GM18507 (cell line): ENCODE measurements around the gene TRIM36.

Source experiments
- DNase-seq: peaks from one replicate; pipeline ENCODE4 v3.0.0; 2011; ENCODE audit warnings: low read depth; ENCODE audit not compliant: insufficient read length; ENCODE audit errors: extremely low spot score
- FAIRE-seq: peaks from 2 replicates; lab custom pipeline; 2011; peaks lifted over from hg19 to GRCh38; lab: Jason Lieb, UNC

TRIM36 gene, protein sequence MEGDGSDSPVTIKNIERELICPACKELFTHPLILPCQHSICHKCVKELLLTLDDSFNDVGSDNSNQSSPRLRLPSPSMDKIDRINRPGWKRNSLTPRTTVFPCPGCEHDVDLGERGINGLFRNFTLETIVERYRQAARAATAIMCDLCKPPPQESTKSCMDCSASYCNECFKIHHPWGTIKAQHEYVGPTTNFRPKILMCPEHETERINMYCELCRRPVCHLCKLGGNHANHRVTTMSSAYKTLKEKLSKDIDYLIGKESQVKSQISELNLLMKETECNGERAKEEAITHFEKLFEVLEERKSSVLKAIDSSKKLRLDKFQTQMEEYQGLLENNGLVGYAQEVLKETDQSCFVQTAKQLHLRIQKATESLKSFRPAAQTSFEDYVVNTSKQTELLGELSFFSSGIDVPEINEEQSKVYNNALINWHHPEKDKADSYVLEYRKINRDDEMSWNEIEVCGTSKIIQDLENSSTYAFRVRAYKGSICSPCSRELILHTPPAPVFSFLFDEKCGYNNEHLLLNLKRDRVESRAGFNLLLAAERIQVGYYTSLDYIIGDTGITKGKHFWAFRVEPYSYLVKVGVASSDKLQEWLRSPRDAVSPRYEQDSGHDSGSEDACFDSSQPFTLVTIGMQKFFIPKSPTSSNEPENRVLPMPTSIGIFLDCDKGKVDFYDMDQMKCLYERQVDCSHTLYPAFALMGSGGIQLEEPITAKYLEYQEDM

GRCh38 chr5:115169487-115170133, at the start of gene TRIM36:
TSS of gene TRIM36 (minus strand) at chr5:115169908. CDS start at chr5:115169634, 274 bp downstream.
- FAIRE-seq (peak; percentile 91), DNase-seq (peak; percentile 70)

DNA sequence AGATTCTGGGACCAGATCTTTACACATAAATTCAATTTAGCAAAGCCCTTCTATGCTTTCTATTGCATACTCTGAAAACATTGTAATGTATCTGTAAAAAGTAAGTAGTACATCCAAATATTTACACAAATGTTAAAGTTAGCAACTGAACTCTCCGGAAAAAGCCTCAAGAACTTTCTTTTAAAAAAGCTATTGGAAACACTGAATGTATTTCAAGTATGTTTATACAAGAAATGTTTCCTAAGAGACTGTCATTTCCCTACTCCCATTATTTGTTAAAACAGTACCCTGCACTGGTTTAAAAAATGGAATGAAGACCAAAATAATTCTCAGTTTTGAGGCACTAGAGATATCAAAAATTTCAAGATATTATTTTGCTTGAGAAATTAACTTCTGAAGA, 44.8 kb upstream of the TRIM36 start:
- DNase-seq = no peak
- no peak for FAIRE-seq

DNA sequence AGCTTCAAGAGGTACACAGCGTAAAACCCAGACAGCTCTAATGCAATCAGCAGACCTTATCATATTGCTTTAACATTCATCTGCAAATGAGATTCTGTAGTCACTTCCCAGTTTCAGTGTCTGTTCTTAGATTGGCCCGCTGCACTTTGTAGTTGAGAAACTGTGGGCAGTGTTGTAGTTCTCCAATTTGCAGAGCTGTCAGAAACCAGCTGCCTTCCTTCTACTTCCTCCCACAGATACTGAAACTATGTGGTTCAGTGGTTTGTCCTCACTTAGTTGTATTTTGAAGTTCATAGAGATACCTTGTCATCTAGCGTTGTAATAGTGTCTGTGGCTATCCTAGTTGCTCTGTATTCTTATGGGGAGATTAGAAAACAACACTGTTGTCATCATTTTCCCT, 39.6 kb upstream of the TRIM36 start:
- DNase-seq = peak; percentile 44
- FAIRE-seq = peak; percentile 99

DNA sequence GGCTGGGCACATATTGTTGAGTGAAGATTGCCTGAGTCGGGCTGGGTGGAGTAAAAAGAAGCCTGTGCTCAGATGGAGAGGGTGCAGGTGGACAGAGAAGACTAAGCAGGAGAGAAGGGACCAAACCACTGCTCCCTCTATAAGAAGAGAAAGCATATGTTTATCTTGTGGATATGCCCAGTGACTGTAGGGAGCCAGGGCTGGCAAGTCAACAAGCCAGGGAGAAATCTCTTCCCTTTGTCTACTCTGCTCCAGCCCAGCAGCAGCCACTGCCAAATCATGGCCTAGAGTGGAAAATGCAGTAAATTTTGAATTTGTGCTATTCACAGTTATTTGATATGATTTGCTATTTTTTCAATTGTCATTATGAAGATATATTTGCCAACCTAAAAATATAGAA, 33.2 kb upstream of the TRIM36 start:
- no peak for FAIRE-seq
- no peak for DNase-seq

DNA sequence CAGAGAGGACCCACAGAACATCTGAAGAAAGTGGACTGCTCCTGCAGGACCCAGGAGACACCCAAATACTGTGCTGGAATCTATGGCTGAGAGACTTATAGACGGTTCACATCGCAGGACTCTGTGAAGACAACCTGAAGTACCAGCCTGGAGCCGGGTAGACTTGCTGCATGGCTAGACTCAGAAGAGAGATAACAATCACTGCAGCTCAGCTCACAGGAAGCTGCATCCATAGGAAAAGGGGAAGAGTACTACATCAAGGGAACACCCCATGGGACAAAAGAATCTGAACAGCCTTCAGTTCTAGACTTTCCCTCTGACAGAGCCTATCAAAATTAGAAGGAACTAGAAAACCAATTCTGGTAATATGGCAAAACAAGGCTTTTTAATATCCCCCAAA, 26.5 kb upstream of the TRIM36 start:
- FAIRE-seq (no peak), DNase-seq (no peak)

GRCh38 chr5:115194676-115195075, 25.0 kb upstream of the TRIM36 start:
- DNase-seq = no peak
- no peak for FAIRE-seq

GRCh38 chr5:115193295-115193694, 23.6 kb upstream of the TRIM36 start:
- no peak for FAIRE-seq
- DNase-seq = no peak

- DNase-seq (no peak), FAIRE-seq (no peak)
These were observed 22.4 kb upstream of the TRIM36 start for GRCh38 chr5:115192098-115192497.

- DNase-seq = no peak
- FAIRE-seq = no peak
These were observed 21.8 kb upstream of the TRIM36 start for GRCh38 chr5:115191474-115192031.

DNA sequence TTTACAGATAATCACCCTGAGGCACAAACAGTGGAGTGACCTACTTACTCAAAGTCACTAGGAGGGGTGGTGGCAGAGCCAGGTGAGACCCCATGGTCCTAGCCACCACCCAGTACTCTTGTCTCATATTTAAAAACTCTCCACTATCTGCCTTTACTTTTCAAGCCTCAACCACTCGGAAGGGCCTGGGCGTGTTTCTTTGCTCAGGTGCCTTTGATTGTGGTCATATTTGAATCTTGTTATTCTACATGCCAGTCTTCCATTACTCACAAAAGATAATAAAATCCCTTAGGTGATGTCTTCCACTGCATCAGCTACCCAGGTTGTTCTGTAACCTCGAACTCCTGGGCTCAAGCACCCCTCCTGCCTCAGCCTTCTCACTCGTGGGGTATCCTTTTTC, 20.7 kb upstream of the TRIM36 start:
- DNase-seq (no peak), FAIRE-seq (no peak)

GRCh38 chr5:115189866-115190265, 20.2 kb upstream of the TRIM36 start:
- no peak for FAIRE-seq
- DNase-seq = no peak

DNA sequence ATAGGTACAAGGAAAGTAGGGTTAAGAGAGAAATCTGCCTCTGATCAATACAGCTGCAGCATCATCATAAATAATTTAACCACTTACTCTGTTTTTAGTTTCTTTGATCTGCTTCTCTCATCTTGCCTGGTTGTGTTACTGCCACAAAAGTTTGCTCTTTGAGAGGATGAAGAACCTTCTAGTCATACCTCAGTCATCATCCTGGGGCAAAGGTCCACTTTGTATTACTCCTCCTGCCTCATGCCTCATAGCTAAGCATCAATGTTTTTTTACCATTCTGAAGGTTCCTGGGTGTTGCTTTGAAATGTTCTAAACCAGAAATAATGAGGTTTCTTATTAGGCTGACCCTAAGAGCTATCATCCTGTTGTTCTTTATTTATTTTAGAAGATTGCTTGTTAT, 17.1 kb upstream of the TRIM36 start:
- DNase-seq (no peak), FAIRE-seq (no peak)

DNA sequence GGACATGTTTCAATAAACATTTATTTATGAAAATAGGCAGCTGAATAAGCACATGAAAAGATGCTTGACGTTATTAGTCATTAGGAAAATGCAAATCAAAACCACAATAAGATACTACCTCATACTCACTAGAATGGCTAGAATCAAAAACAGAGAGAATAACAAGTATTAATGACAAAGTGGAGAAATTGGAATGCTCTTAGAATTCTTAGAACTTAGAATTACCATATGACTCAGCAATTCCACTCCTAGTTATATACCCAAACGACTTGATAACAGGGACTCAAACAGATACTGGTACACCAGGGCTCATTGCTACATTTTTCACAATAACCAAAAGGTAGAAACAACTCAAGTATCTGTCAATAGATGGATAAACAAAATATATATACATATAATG, 15.1 kb upstream of the TRIM36 start:
- DNase-seq (no peak), FAIRE-seq (no peak)

- DNase-seq = no peak
- no peak for FAIRE-seq
These were observed 12.0 kb upstream of the TRIM36 start for GRCh38 chr5:115181757-115182156.

DNA sequence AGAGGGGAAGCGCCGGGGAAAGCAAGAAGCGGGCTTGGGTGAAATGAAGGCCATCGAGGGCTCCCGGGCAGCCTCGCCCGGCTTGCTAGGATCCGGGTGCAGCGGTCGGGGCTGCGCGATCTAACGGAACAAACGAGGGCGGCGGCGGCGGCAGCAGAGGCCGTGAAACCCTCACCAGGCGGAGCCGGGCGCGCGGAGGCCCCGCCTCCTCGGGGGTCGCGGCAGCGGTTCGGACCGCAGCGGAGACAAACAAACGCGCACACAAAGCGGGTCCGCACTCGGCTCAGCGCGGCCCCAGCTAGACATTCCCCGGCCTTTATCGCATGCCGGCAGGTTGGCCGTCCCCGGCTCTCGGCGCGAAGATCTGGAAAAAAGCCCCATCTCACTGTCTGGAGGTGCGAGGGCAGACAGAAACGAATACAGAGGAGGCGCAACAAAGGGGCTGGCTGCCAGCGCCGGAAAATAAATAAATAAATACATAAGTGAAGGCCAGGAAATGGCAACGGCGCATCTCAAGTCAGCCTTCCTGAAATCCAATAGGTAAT, 10.5 kb upstream of the TRIM36 start:
- DNase-seq (no peak), FAIRE-seq (no peak)

GRCh38 chr5:115179394-115180164, 9.9 kb upstream of the TRIM36 start:
- FAIRE-seq (no peak), DNase-seq (no peak)

DNA sequence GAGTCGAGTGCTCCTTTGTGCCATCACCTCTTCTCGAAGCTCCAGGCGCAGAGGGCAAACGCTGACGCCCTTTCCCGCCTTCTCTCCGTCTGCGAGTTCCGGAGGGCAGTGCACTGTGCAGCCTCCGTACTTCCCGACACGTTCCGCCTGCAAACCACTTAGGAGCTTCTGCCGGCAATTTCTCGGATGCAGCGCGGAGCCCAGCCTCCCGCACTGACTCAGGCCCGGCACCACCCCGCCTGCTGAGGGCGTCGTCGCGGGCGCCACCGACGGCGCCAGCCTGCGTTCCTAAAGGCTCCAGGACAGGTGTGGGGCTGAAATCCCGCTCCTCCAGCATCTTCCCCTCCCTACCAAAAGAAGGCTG, 9.3 kb upstream of the TRIM36 start:
- DNase-seq (no peak), FAIRE-seq (no peak)

- DNase-seq = no peak
- FAIRE-seq = no peak
These were observed 1.3 kb upstream of the TRIM36 start for GRCh38 chr5:115170929-115171510.
